DMS153 treated with DMSO at 0.1 percent for 48 hours (cell line): ENCODE results near the gene OGDH.
"Not testable (repeated sequence)": the region's sequence is repeated elsewhere in the genome, so short reads cannot be mapped to it uniquely, and the experiment has no call there.

Experiments used
- DNase-seq: peaks from one replicate; lab custom pipeline; 2025; ENCODE audit not compliant: unreplicated experiment; lab: John Stamatoyannopoulos, UW

OGDH gene

GRCh38 chr7:44700322-44700721 lies 93.9 kb downstream of the OGDH start:
- DNase-seq: no peak

GRCh38 chr7:44703391-44703790 lies 97.0 kb downstream of the OGDH start:
- DNase-seq: not testable (repeated sequence)

DNA sequence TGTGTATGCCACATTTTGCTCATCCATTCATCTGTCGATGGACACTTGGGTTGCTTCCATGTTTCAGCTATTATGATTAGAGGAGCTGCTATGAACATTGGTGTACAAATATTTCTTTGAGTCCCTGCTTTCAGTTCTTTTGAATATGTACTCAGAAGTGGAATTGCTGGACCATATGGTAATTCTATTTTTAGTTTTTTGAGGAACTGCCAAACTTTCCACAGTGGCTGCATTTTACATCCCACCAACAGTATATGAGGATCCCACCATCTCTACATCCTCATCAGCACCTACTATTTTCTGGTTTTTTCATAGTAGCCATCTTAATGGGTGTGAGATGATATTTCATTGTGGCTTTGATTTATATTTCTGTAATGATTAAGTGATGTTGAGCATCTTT lies 97.5 kb downstream of the OGDH start:
- DNase-seq: no peak

- DNase-seq: no peak
Observed at GRCh38 chr7:44705434-44705833, 99.0 kb downstream of the OGDH start.

- no peak for DNase-seq
Observed at GRCh38 chr7:44706788-44707557, 100.5 kb downstream of the OGDH start.

- no peak for DNase-seq
Observed at GRCh38 chr7:44707558-44708230, 101.3 kb downstream of the OGDH start.

- DNase-seq: no peak
Observed at GRCh38 chr7:44709011-44709915, 102.8 kb downstream of the OGDH start.

- no peak for DNase-seq
Observed at GRCh38 chr7:44709945-44710596, 103.6 kb downstream of the OGDH start.

DNA sequence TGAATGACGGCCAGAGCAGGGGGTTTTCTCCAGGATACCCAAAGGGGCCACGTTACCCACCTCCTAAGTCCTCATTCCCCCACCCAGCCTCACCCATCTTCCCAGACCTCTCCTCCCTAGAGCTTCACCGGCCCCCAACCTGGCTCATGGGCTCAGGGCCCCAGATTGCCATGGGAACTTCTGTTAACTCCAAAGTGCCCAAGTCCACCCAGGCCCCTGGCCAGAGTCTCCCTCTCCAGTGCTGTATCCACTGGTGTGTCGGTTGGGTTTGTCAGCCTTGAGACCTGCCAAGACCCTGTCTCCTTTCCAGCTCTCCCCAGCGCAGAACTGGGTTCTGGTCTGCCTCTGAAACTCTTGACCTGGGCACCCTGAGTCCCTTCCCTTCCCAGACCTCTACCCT lies 105.1 kb downstream of the OGDH start:
- DNase-seq: no peak

DNA sequence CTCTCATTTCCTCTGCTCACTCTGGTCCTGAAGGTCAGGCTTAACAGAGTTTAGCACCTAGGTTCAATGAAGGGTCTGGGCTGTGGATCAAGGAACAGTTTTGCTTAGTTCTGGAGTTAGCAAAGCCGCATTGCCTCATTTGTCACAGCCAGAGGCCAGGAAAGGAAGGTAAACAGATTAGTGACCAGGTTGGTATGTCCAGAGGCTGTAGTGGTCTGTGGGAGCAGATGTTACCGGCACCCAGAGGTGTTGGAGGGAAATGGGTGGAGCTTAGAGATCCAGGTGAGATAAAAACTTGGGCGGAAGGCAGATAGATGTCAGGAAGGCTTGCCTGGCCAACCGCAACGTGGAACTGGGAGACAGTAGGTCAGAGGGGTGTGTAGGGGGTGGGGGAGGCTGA lies 105.6 kb downstream of the OGDH start:
- DNase-seq: no peak

GRCh38 chr7:44713141-44713540 lies 106.7 kb downstream of the OGDH start:
- no peak for DNase-seq

- no peak for DNase-seq
Observed at GRCh38 chr7:44713680-44714335, 107.4 kb downstream of the OGDH start.

- DNase-seq: no peak
Observed at GRCh38 chr7:44716205-44716604, 109.8 kb downstream of the OGDH start.

DNA sequence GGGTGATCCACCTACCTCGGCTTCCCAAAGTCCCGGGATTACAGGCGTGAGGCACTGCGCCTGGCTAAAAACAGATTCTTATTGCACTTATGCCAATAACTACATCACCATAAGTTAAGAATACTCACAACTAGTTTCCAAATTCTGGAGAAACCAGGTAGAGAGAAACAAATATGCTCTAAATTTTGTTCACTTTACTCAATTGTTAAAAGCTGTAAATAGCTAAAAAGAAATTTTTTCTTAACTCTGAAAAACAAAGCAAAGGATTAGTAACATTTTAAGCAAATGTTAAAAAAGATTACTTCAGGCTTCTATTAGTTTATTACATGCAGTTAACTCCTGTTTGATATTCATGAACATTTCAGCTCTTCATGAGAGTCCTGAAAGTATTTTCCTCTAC lies 113.9 kb downstream of the OGDH start:
- DNase-seq: no peak

- DNase-seq: no peak
Observed at GRCh38 chr7:44724276-44724675, 117.8 kb downstream of the OGDH start.

DNA sequence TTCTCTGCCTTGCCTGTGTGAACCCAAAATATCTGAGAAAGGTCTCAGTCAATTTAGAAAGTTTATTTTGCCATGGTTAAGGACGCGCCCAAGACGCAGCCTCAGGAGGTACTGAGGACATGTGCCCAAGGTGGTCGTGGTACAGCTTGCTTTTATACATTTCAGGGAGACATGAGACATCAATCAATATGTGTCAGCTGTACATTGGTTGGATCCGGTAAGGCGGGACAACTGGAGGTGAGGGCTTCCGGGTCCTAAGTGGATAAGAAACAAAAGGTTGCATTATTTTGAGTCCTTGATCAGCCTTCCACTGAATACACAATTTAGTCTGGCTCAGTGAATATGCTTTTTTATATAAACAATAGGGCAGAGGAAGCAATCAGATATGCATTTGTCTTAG lies 119.8 kb downstream of the OGDH start:
- not testable (repeated sequence) for DNase-seq

DNA sequence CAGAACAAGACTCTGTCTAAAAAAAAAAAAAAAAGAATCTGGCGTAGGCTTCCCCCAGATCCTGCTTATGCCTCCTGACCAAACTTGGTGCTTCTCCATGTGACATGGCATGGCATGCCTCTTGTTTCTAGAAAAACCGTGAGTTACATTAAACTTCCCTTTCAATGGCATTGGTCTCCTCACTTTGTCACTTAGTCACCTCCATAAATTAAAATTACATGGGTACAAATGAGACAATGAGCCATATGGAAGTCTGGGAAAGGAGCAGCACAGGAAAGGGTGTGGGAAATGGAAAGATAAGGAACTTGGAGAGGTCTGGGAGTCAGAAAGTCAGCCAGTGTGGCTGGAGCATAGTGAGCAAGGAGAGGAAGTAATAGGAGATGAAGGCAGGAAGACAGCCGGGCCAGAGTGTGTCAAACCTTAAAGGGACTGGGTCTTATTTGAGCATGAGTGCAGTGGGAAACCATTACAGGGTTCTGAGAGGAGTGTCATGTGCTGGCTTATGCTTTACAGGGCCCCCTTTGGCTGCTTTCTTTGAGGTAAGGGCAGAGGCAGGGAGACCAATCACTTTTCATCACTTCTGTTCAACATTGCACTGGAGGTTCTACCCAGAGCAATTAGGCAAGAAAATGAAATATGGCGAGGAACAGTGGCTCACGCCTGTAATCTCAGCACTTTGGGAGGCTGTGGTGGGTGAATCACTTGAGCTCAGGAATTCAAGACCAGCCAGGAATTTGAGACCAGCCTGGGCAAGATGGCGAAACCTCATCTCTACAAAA lies 120.9 kb downstream of the OGDH start:
- DNase-seq: no peak

DNA sequence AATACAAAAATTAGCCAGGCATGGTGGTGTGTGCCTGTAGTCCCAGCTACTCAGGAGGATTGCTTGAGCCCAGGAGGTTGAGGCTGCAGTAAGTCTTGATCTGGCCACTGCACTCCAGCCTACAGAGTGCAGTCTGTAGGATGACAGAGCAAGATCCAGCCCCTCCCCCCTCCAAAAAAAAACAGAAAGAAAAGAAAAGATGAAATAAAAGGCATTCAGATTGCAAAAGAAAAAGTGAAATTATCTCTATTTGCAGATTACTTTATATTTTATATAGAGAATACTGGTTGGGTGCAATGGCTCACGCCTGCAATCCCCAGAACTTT lies 121.5 kb downstream of the OGDH start:
- no peak for DNase-seq

- no peak for DNase-seq
Observed at GRCh38 chr7:44729949-44730590, 123.6 kb downstream of the OGDH start.
